Right lobe of liver (tissue), 4 donors: Measurements from ENCODE around the gene NR2F1-AS1.

ENCODE experiments used
- POLR2A ChIP-seq: fragments of 450-650 bp; IDR thresholded peaks from one replicate; pipeline ENCODE4 v1.6.1; 2017; ENCODE audit warnings: antibody characterized with exemption, mild to moderate bottlenecking
- TF ChIP-seq, protein P1 (sequence below), 4 donors: fragments of 200-600 bp in 3 of 4; fragments of 450-650 bp in 1 of 4; IDR thresholded peaks; one replicate each; pipeline versions ENCODE4 v1.5.1 to v1.8.0; 2016 to 2022; ENCODE audit warnings: antibody characterized with exemption in 4 of 4, mild to moderate bottlenecking in 2 of 4
- donor health status: DM: no; HTN: no; CAD: no.
- donor health status: DM: no; HTN: no; CAD: no.
- donor health status: DM: no; HTN: yes; CAD: no.

DNA sequence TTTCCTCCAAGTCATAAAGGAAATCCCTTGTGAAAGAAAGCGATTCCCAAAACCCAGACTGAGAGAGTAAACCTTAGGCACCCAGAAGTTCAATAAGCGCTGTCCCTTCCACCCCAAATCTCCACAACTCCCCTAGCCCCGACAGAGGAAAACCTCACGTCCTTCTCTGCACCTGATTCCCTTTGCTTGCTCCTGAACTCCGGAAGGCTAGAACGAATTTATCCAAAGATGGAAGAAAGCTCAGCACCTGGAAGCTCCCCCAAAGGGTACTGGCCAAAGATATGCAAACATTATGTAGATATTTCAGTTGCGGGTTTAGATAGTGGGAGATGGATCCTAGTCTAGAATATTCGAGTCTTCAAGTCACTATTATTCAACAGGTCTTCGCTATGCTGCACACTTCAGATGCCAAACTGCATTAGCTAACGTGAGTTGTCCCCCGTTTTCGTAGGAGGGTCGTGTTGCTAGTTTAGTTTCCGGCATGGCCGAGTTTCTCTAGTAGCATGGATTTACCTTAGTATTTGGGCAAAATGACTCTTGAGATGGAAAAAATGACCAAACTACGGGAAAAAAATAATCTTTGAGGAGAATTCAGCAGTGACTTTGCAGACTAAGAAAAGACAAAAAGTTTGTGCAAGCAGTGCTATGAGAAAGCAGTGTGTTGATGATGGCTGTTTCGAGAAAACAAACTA, 29.7 kb upstream of the NR2F1-AS1 start:
- TF ChIP-seq, protein P1, sequence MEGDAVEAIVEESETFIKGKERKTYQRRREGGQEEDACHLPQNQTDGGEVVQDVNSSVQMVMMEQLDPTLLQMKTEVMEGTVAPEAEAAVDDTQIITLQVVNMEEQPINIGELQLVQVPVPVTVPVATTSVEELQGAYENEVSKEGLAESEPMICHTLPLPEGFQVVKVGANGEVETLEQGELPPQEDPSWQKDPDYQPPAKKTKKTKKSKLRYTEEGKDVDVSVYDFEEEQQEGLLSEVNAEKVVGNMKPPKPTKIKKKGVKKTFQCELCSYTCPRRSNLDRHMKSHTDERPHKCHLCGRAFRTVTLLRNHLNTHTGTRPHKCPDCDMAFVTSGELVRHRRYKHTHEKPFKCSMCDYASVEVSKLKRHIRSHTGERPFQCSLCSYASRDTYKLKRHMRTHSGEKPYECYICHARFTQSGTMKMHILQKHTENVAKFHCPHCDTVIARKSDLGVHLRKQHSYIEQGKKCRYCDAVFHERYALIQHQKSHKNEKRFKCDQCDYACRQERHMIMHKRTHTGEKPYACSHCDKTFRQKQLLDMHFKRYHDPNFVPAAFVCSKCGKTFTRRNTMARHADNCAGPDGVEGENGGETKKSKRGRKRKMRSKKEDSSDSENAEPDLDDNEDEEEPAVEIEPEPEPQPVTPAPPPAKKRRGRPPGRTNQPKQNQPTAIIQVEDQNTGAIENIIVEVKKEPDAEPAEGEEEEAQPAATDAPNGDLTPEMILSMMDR (IDR thresholded peaks at IDR 0.05): no peak
- no peak for TF ChIP-seq POLR2A
